CD14-positive monocyte (primary cell): Measurements from ENCODE around the gene PBX3. TPM values are rescaled to one million over a fixed set of nuclear protein-coding genes. Genes with fewer than 3 reads are reported as not detected.

Experiments
- DNase-seq, 3 donors: peaks; one replicate each; pipeline ENCODE4 v3.0.0-alpha.2; 2011 to 2022
- H2AFZ ChIP-seq: 2 replicates; pipeline ENCODE4 v1.6.0; 2012; ENCODE audit warnings: mild to moderate bottlenecking, low read depth, low read length, inconsistent platforms; ENCODE audit not compliant: insufficient read depth, poor library complexity, severe bottlenecking
- H3K27ac ChIP-seq, 2 donors: 1 replicate in 1 of 2; 2 replicates in 1 of 2; pipeline ENCODE4 v1.5.1; 2012 to 2013; ENCODE audit warnings: low read length in 2 of 2, control low read depth in 1 of 2, inconsistent platforms in 1 of 2, low read depth in 1 of 2, mild to moderate bottlenecking in 1 of 2
- H3K27me3 ChIP-seq, 2 donors: one replicate each; pipeline versions ENCODE4 v1.6.0 to v1.6.1; 2011 to 2013; ENCODE audit warnings: low read length in 2 of 2; ENCODE audit not compliant: control insufficient read depth in 2 of 2, insufficient read depth in 2 of 2
- H3K36me3 ChIP-seq, 2 donors: replicated peaks in 1 of 2; 1 replicate in 1 of 2; 2 replicates in 1 of 2; pipeline versions ENCODE4 v1.5.1 to v1.6.1; 2012 to 2013; ENCODE audit warnings: low read length in 2 of 2, control low read depth in 1 of 2, inconsistent platforms in 1 of 2, mild to moderate bottlenecking in 1 of 2; ENCODE audit not compliant: insufficient read depth in 2 of 2, control insufficient read depth in 1 of 2
- H3K4me1 ChIP-seq, 2 donors: 1 replicate in 1 of 2; 2 replicates in 1 of 2; pipeline versions ENCODE4 v1.5.1 to v1.6.1; 2012 to 2013; ENCODE audit warnings: low read length in 2 of 2, control low read depth in 1 of 2, inconsistent platforms in 1 of 2, mild to moderate bottlenecking in 1 of 2, moderate library complexity in 1 of 2; ENCODE audit not compliant: insufficient read depth in 2 of 2, control insufficient read depth in 1 of 2
- H3K4me2 ChIP-seq: replicated peaks from 2 replicates; pipeline ENCODE3; 2012; ENCODE audit warnings: low read length, moderate library complexity, mild to moderate bottlenecking; ENCODE audit not compliant: poor library complexity, severe bottlenecking; ENCODE audit errors: extremely low read depth
- H3K4me3 ChIP-seq, 3 experiments: fragments of 200-600 bp in 1 of 3; sonication (generic) in 1 of 3; replicated peaks in 1 of 3; 1 replicate in 2 of 3; 2 replicates in 1 of 3; pipeline ENCODE4 v1.5.1; 2011 to 2013; ENCODE audit warnings: low read length in 3 of 3, mild to moderate bottlenecking in 3 of 3, control low read depth in 2 of 3, low read depth in 2 of 3, inconsistent platforms in 1 of 3, moderate library complexity in 1 of 3
- H3K79me2 ChIP-seq: 2 replicates; pipeline ENCODE4 v1.6.0; 2012; ENCODE audit warnings: mild to moderate bottlenecking, control low read depth, inconsistent platforms, low read length, moderate library complexity; ENCODE audit not compliant: insufficient read depth
- H3K9ac ChIP-seq: 2 replicates; pipeline ENCODE4 v1.6.0; 2017; ENCODE audit warnings: low read length, mild to moderate bottlenecking; ENCODE audit not compliant: insufficient read depth, poor library complexity, severe bottlenecking
- H3K9me3 ChIP-seq, 2 donors: replicated peaks in 1 of 2; 1 replicate in 1 of 2; 2 replicates in 1 of 2; pipeline versions ENCODE4 v1.5.1 to v1.6.1; 2012 to 2013; ENCODE audit warnings: low read length in 2 of 2, control low read depth in 1 of 2; ENCODE audit not compliant: control insufficient read depth in 1 of 2, insufficient read depth in 1 of 2
- H4K20me1 ChIP-seq: 2 replicates; pipeline ENCODE4 v1.6.0; 2012; ENCODE audit warnings: mild to moderate bottlenecking, low read length, control low read depth, moderate library complexity; ENCODE audit not compliant: insufficient read depth
- H3K27ac Mint-ChIP-seq, 7 donors: one replicate each; pipeline ENCODE4 v1.8.0; 2020; ENCODE audit warnings: mild to moderate bottlenecking in 7 of 7, mixed read lengths in 7 of 7, moderate library complexity in 6 of 7, inconsistent platforms in 2 of 7
- H3K27me3 Mint-ChIP-seq, 3 donors: one replicate each; pipeline ENCODE4 v1.8.0; 2021 to 2022; ENCODE audit warnings: low read depth in 3 of 3, mild to moderate bottlenecking in 3 of 3, mixed read lengths in 3 of 3, moderate library complexity in 3 of 3, inconsistent platforms in 1 of 3
- H3K36me3 Mint-ChIP-seq, 2 donors: one replicate each; pipeline ENCODE4 v1.8.0; 2020; ENCODE audit warnings: mixed read lengths in 2 of 2, inconsistent platforms in 1 of 2, mild to moderate bottlenecking in 1 of 2
- H3K4me1 Mint-ChIP-seq: one replicate; pipeline ENCODE4 v1.8.0; 2020; ENCODE audit warnings: mild to moderate bottlenecking, mixed read lengths
- H3K4me3 Mint-ChIP-seq, 2 donors: one replicate each; pipeline ENCODE4 v1.8.0; 2020; ENCODE audit warnings: mild to moderate bottlenecking in 2 of 2, mixed read lengths in 2 of 2, moderate library complexity in 1 of 2
- H3K9me3 Mint-ChIP-seq, 7 donors: one replicate each; pipeline ENCODE4 v1.8.0; 2020 to 2022; ENCODE audit warnings: mixed read lengths in 7 of 7, mild to moderate bottlenecking in 6 of 7, moderate library complexity in 6 of 7, inconsistent platforms in 2 of 7
- WGBS: methylation state at CpG from one replicate; pipeline ENCODE4 v1.1.5; 2013; ENCODE audit warnings: missing lambda C conversion rate; ENCODE audit not compliant: insufficient coverage; 5-methylcytosine and 5-hydroxymethylcytosine counted together
- intact Hi-C, 2 donors: fragments of 100-400 bp; cut with micrococcal nuclease; formaldehyde crosslinking; loops; one replicate each; pipeline versions ENCODE4 v1.15.0 to v1.15.1; 2023
- polyA plus RNA-seq, 3 donors: library from polyadenylated mRNA; depleted of rRNA in 1 of 3; unstranded in 2 of 3; stranded (reverse) in 1 of 3; fragments of 300-500 nt in 2 of 3; fragments of >200 nt in 1 of 3; fragmentation: Illumina TruSeq in 2 of 3; gene quantifications; 1 replicate in 2 of 3; 2 replicates in 1 of 3; pipeline ENCODE4 v1.2.3, GENCODE V29; 2012 to 2021
- TF ChIP-seq, protein P1 (sequence below): fragments of 200-600 bp; IDR thresholded peaks from one replicate; pipeline ENCODE4 v1.8.0; 2022; ENCODE audit warnings: antibody characterized with exemption, mild to moderate bottlenecking

Gene PBX3
- polyA plus RNA-seq, 3 donors: 6.6 to 22.7 (median 7.1) TPM

DNA sequence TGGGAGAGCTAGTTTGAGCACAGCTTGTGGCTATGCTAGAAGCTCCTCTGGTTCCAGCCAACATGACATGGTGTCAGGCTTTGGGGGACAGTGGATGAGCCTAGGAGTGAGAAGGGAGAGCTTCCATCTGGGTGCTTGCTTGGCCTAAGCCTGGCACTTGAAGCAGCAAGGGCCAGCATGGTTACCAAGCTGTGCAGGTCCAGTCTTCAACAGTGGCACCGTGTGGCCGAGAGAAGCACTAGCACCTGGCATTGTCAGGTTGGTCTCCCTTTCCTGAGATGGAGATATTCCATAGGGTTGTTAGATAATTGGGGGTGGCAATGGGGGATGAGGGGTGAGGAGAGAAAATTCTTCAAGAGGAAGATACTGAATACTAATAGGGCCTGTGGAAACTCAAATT is 261.9 kb downstream of the PBX3 start:
- intact Hi-C loops: no loop called here
- no peaks in the 10 kb centered on the region for H3K4me1 Mint-ChIP-seq

DNA sequence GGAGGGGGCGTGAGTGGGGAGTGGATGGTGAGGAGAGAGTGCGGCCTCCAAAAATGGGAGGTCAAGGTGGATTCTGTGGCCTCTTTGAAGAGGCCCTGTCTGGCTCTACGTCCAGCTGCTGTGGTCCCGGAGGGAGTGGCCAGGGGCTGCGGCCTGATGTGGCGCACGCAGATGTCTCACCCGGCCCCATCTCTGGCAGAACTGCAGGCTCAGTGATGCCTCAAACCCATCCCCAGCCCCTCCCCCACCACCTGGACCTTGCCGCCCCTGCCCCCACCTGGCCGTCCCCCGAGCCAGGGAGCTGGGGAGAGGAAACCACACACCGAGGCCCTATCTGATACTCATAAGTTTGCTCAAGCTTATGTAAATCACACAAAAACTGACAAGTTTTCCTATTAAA is 267.6 kb downstream of the PBX3 start:
- H3K9me3 ChIP-seq: peaks cover 2 to 3% of the 10 kb centered on the region in 2 donors
- H3K27ac ChIP-seq: no peak overlapping the region
- no peaks in the 10 kb centered on the region for H3K4me1 ChIP-seq
- no peak overlapping the region for H3K9ac ChIP-seq
- WGBS: 100% methylated on average over 2 of the region's 12 CpGs
- H3K9me3 Mint-ChIP-seq: peaks cover 0 to 13% (median 8%) of the 10 kb centered on the region in 7 donors
- no peaks in the 10 kb centered on the region for H3K4me1 Mint-ChIP-seq
- no peak overlapping the region for H2AFZ ChIP-seq
- no peak overlapping the region for H3K27ac Mint-ChIP-seq
- no peak overlapping the region for H3K4me3 ChIP-seq
- no peak overlapping the region for H3K4me3 Mint-ChIP-seq
- DNase-seq: no peak
- no peak overlapping the region for H3K4me2 ChIP-seq
- peaks cover 3 to 12% (median 5%) of the 10 kb centered on the region in 3 donors for H3K27me3 Mint-ChIP-seq
- no peaks in the 10 kb centered on the region for H3K36me3 Mint-ChIP-seq
- no peaks in the 10 kb centered on the region for H4K20me1 ChIP-seq
- no peaks in the 10 kb centered on the region for H3K36me3 ChIP-seq
- TF ChIP-seq, protein P1, sequence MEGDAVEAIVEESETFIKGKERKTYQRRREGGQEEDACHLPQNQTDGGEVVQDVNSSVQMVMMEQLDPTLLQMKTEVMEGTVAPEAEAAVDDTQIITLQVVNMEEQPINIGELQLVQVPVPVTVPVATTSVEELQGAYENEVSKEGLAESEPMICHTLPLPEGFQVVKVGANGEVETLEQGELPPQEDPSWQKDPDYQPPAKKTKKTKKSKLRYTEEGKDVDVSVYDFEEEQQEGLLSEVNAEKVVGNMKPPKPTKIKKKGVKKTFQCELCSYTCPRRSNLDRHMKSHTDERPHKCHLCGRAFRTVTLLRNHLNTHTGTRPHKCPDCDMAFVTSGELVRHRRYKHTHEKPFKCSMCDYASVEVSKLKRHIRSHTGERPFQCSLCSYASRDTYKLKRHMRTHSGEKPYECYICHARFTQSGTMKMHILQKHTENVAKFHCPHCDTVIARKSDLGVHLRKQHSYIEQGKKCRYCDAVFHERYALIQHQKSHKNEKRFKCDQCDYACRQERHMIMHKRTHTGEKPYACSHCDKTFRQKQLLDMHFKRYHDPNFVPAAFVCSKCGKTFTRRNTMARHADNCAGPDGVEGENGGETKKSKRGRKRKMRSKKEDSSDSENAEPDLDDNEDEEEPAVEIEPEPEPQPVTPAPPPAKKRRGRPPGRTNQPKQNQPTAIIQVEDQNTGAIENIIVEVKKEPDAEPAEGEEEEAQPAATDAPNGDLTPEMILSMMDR: no peak
- no peaks in the 10 kb centered on the region for H3K27me3 ChIP-seq
- H3K79me2 ChIP-seq: no peaks in the 10 kb centered on the region
- intact Hi-C loops: no loop called here

More for the DNA sequence above, 261.9 kb downstream of the PBX3 start:
- H3K79me2 ChIP-seq: no peaks in the 10 kb centered on the region
- H3K27ac ChIP-seq: no peak overlapping the region
- Mint-ChIP-seq H3K36me3 (no peaks in the 10 kb centered on the region), H3K4me3 (no peak overlapping the region), H3K27ac (no peak overlapping the region), H3K9me3 (peaks cover 15 to 39% (median 33%) of the 10 kb centered on the region in 7 donors), H3K27me3 (peaks cover 2 to 11% (median 6%) of the 10 kb centered on the region in 3 donors)
- TF ChIP-seq, protein P1: no peak
- H2AFZ ChIP-seq: no peak overlapping the region
- no peaks in the 10 kb centered on the region for H3K36me3 ChIP-seq
- no peaks in the 10 kb centered on the region for H3K27me3 ChIP-seq
- 100% methylated on average over 2 of the region's 2 CpGs for WGBS
- no peak for DNase-seq
- H3K4me1 ChIP-seq: no peaks in the 10 kb centered on the region
- H3K9me3 ChIP-seq: peaks cover 21 to 31% of the 10 kb centered on the region in 2 donors
- no peak overlapping the region for H3K9ac ChIP-seq
- H3K4me2 ChIP-seq: no peak overlapping the region
- no peaks in the 10 kb centered on the region for H4K20me1 ChIP-seq
- no peak overlapping the region for H3K4me3 ChIP-seq
